Measurements from ENCODE around the gene CHST14.

Gene CHST14

DNA sequence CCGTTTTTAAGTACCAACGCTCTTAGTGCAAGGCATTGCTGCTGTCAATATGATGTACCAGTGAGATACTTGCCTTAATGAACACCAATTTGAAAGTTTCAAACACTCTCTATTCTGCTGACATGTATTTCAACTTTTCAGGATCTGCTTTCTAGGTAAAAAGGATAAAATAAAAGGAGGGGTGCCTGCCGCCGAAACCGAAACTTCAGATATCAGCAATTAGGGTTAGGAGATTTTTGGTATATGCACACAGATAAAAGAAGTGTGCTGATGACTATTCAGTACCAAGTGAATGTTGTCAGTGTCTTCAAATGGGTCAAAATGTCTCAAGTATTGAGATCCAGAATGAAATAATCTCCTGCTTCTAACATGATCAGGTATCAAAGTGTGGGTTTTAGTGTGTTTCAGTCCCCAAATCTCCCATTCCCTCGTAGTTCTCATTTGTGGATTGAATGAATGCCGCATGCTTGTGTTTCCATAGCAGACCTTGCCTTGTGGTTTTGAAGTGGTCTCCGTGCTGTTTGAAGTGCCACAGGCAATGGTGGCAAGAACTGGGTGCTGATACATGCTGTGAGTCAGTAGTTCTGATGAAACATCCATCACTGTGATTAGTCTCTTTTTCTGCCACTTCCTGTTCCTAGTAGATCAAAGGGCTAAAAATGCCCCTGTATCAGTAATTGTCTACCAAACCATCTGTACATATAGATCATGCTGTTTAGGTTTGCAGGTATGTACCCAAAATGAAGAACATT is 22.5 kb downstream of the CHST14 start:
- no peak for DNase-seq (ENCODE audit: low spot score)

DNA sequence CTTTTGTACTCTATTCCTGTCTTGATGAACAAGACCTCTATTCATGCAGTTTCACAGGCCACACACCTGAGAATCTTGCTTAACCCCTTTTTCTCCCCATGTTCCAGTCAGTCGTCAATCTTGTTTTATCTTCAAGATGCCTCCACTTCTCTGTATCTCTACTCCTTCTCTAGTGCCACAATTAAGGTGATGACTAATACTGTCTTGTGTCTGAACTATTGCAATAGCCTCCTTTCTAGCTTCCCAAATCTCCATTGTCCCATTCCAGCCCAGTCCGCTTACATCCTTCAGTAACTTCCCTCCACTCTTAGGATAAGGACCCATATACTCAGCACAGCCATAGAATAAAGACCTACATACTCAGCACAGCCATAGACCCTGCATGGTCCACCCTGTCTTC is 24.7 kb downstream of the CHST14 start:
- no peak for DNase-seq (ENCODE audit: low spot score)

DNA sequence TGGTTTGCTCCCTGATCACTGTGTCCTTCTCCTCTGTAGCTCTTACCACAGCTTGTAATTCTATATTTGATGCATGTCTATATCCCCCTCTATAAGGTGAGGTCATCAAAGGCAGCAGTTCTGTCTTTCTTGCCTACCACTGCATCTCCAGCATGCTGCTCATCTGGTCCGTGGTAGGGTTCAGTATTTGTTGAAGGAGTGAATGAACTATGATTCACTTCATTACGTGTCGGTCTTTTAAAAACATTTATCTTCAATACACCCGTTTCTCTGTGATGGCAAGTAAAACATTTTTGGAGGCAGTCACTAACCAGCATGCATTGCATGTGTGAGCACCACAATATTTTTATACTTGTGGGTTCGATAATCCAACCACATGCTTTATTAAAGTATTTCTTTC is 27.6 kb downstream of the CHST14 start:
- no peak for DNase-seq (ENCODE audit: low spot score)

DNA sequence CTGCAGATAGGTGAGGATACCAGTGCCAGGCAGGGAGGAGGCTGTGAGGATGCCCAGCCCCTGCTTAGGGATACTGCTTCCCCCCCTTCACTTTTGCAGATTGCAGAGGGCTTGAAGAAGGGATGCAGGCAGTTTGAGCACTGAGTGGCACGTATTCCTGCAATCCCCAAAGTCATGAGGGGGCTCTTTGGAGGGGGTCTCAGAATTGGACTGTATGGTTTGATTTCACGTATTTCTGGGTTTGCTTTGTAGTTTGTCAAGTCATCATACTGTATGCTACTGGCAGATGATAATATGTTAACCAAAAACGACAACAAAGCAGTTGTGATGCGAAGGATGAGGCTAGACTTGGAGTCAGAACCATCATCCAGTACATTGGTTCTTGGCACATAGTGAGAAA is 28.1 kb downstream of the CHST14 start:
- DNase-seq (ENCODE audit: low spot score) = no peak

DNA sequence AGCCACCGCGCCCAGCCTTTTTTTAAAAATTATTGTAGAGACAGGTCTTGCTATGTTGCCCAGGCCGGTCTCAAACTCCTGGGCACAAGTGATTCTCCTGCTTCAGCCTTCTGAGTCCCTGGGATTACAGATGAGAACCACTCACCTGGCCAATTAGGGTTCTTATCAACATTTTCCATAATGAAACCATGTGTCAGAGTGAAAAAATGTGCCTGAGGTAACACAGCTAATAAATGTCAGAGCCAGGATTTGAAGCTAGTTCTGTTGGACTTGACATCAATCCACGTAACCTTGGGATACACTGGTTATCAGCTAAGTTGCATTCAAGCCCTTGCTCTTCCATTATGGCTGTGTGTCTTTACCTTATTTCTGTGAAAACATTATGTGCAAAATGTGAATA is 29.1 kb downstream of the CHST14 start:
- no peak for DNase-seq (ENCODE audit: low spot score)

DNA sequence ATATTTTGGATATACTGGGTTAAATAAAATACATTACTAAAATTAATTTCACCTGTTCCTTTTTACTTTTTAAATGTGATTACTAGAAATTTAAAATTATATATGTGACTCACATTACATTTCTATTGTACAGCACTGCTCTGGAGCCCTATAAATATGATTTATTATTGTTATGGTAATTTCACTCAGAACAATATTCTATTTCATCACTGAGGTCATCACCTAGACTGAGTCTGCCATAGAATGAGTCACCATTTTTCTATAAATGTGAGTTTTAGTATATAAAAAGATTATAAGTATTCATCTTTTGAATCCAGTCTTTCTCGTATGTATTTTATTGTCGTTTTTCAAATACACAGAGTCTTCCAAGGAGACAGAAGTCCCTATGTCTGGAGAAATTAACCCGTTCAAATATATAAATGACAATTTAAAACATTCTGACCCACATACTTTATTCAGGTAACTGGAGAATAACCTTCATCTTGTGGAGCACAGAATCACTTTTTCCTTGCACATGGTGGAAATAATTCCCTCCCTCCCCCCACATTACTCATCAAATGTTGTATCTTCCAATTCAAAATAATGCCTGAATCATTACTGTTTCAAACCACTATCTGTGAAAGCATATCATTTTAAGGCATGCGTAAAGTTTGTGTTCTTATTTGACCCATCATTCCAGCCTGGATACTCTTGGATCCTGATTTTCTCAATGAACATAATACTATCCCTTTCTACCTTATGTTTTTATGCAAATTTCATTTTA is 30.0 kb downstream of the CHST14 start:
- DNase-seq (ENCODE audit: low spot score) = no peak

DNA sequence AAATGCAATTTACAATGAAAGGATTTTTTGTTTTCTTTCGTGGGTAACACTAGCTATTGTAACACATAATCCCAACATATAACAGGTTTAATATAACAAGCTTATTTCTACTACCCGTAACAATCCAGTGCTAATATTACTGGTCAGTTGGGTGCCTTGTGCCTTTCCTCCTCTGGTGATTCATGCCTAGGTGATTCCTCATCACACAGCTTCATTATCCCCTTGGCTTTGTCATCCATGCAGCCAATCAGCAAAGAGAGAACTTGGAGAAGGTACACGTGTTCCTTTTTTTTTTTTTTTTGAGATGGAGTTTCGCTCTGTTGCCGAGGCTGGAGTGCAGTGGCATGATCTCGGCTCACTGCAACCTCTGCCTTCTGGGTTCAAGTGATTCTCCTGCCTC is 30.7 kb downstream of the CHST14 start:
- DNase-seq (ENCODE audit: low spot score) = no peak

DNA sequence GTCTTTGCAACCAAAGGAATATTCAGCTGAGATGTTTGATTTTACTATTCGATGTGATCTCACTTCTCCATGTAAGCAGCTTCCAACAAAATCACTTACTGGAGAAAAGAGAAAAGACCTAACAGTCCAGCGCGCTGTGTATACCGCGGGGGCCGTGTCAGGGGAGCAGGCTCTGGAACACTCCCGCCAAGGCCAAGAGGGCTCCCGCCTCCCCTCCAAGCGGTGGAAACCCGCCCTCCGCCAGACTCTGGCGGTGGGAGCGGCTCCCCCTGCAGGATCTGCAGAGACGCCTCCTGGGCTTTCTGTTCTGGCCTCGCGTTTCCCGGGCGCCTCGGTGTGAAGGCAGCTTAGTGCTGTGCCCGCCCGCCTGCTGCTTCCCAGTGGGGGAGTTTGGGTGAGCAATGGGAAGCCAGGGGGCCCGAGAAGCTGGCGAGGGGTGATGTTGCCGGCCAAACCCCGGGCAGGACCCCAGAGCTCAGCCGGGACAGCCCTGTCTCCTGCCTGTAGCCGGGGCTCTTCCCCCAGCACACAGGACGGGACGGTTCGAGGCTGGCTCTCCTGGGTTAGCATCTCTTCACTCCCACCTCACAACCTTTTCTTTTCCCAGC is 36.3 kb downstream of the CHST14 start:
- DNase-seq (ENCODE audit: low spot score) = peak; percentile 56

DNA sequence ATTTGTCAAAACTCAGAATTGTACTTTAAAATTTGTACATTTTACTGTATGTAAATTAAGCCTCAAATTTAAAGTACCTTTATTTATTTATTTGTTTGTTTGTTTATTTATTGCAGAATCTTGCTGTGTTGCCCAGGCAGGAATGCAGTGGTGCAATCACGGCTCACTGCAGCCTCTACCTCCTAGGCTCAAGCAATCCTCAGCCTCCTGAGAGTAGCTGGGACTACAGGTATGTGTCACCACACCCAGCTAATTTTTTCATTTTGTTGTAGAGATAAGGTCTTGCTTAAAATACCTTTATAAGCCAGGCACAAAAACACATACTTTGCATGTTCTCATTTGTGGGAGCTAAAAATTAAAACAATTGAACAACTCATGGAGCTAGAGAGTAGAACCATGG is 37.4 kb downstream of the CHST14 start:
- no peak for DNase-seq (ENCODE audit: low spot score)

DNA sequence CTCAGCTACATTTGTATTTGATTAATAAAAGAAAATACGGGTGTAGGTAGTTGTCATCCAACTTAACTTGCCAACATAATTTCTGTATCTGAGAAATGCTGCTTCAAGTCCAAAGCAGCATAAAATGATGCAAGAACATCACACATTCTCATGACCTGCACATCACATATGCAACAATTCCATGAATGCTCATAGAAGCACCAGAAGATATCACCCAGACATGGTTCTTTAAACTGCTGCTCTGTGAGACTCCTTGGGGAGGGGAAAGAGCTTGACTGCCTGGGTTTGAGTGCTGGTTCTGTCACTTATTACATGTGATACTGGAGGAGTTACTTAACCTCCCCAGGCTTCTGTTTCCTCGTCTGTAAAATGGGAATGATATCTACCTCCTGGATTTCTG is 39.4 kb downstream of the CHST14 start:
- DNase-seq (ENCODE audit: low spot score) = no peak

DNA sequence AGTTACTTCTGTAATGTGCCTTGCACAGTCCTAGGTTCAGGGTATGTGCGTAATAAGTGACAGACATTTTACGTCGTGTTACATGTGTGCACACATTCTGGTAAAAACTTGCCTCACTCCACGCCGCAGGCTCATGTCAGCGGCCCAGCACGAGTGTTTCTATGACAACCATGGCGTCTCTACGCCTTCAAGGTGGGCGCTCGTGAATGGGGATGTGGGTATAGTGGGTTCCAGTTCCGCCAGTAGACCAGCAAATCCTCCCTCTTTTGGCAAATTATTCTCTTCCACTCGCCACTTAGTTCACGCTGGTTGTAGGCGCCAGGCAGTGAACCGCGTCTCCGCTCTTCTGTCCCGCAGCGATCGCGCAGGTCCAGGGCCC is 40.3 kb downstream of the CHST14 start:
- DNase-seq (ENCODE audit: low spot score) = no peak

DNA sequence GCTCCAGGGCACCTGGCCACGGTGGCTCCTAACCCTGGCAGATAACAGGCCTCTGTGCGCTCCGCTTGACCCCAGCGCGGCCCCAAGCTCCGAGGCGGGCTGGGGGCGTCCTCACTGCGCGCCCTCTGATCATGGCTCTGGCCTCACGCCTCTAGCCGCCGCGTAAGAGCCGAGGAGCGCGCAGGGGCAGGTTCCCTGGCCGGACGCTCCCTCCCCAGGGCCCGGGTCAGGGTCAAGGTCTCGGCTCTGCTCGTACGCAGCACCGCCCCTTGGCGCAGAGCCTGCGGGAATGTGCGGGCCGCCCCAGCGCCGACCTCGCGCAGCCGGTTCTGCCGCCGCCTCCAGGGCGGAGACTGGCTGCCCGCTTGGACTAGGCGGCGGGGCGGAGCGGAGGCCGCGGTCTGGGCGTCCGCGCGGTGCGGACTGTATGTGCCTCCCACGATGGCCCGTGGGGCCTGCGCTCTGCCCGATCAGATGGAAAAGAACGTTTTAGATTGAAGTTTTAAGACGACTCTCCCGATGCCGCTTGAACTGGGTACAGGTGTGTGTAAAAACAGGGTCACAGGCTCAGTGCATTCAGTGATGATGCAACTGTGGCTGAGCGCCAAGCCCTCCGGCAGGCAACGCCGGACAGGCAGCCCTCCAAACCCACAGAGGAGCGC is 40.8 kb downstream of the CHST14 start:
- peak; percentile 27 for DNase-seq (ENCODE audit: low spot score)

DNA sequence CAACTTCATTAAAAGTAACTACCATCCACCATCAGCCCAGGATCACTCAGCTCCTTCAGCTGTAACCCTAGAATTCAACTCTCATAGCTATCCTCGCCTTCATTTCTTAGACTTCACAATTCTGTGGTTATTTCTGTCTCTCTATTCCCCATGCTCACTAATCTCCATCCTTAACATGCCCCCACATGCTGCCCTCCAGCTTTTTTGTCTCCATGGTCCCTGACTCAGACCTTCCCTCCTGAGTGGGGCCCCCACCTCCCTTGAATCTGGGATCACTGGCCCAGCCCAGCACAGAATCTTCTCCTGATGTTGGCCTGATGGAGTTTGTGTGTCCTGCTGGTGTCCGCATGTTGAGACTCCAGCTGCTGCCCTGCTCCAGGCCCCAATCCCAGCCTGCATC is 41.7 kb downstream of the CHST14 start:
- DNase-seq (ENCODE audit: low spot score) = no peak

DNA sequence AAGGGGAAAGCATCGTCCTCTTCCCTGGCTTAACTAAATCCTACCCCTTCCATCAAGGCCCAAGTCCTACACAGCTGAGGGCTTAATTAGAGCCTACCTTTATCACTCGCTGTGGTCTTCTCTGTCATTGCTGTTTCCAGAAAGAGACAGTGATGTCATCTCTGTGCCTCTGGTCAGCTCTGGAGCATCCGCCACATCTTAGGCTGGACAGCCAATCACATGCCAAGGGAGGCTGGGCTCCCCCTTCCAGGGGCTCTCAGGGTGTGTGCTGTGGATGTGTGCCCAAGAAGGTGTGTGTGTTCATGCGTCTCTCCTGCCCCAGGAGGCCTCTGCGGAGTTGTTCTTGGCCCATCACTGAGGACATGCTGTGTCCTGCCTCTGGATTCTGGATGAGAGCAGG is 42.8 kb downstream of the CHST14 start:
- DNase-seq (ENCODE audit: low spot score) = no peak

DNA sequence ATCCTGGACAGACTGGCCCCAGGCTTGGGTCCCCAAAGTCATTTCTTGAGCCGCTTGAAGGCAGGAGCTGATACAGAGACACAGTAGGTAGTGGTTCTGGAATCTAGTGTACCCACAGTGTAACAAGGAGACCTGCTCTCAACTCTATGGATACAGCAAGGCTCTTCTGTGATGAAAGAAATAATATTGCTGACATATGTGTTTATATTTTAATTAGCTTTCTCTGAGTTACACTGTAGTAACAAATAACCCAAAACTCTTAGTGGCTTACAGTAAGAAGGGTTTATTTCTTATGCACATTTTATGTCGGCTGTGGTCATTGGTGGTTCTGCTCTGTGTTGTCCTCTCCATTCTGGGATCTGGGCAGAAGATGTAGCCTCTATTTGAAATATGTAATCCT is 45.5 kb downstream of the CHST14 start:
- no peak for DNase-seq (ENCODE audit: low spot score)

Measured in hematopoietic multipotent progenitor cell treated with erythropoietin and hydrocortisone succinate and interleukin-3 and kit ligand, for 15 days (in vitro differentiated cells).